Measurements from ENCODE around the gene NBPF14.
"Not testable (repeated sequence)": the region's sequence is repeated elsewhere in the genome, so short reads cannot be mapped to it uniquely, and the experiment has no call there.

The NBPF14 gene

GRCh38 chr1:148595911-148596310 is at the start of gene NBPF14:
Gene NBPF14, minus strand, starts transcription at chr1:148596011. Its CDS starts 294 bp downstream, at chr1:148595717.
- in situ Hi-C loops (cut with HindIII; ENCODE audit: low sequenced_read_pairs), result not testable (repeated sequence)

GRCh38 chr1:148625451-148625850 is 29.6 kb upstream of the NBPF14 start:
- in situ Hi-C loops (cut with HindIII; ENCODE audit: low sequenced_read_pairs), result not testable (repeated sequence)

- in situ Hi-C loops (cut with HindIII; ENCODE audit: low sequenced_read_pairs), result not testable (repeated sequence)
Measured at GRCh38 chr1:148618216-148618615, 22.4 kb upstream of the NBPF14 start.

GRCh38 chr1:148605266-148605665 is 9.5 kb upstream of the NBPF14 start:
- in situ Hi-C loops (cut with HindIII; ENCODE audit: low sequenced_read_pairs), result not testable (repeated sequence)

GRCh38 chr1:148595360-148595759 is 451 bp downstream of the NBPF14 start:
- in situ Hi-C loops (cut with HindIII; ENCODE audit: low sequenced_read_pairs), result not testable (repeated sequence)

- in situ Hi-C loops (cut with HindIII; ENCODE audit: low sequenced_read_pairs), result not testable (repeated sequence)
Measured at GRCh38 chr1:148591098-148591497, 4.7 kb downstream of the NBPF14 start.

GRCh38 chr1:148532158-148532557 is 63.7 kb downstream of the NBPF14 start:
- in situ Hi-C loops (cut with HindIII; ENCODE audit: low sequenced_read_pairs), result not testable (repeated sequence)

GRCh38 chr1:148529101-148529567 is 66.7 kb downstream of the NBPF14 start:
- in situ Hi-C loops (cut with HindIII; ENCODE audit: low sequenced_read_pairs), result not testable (repeated sequence)

GRCh38 chr1:148528591-148528990 is 67.2 kb downstream of the NBPF14 start:
- in situ Hi-C loops (cut with HindIII; ENCODE audit: low sequenced_read_pairs), result not testable (repeated sequence)

- in situ Hi-C loops (cut with HindIII; ENCODE audit: low sequenced_read_pairs), result not testable (repeated sequence)
Measured at GRCh38 chr1:148526587-148526986, 69.2 kb downstream of the NBPF14 start.

GRCh38 chr1:148523205-148524144 is 72.3 kb downstream of the NBPF14 start:
- in situ Hi-C loops (cut with HindIII; ENCODE audit: low sequenced_read_pairs), result not testable (repeated sequence)

- in situ Hi-C loops (cut with HindIII; ENCODE audit: low sequenced_read_pairs), result not testable (repeated sequence)
Measured at GRCh38 chr1:148522561-148523204, 73.1 kb downstream of the NBPF14 start.

GRCh38 chr1:148522072-148522471 is 73.7 kb downstream of the NBPF14 start:
- in situ Hi-C loops (cut with HindIII; ENCODE audit: low sequenced_read_pairs), result not testable (repeated sequence)

GRCh38 chr1:148514310-148514709 is 81.5 kb downstream of the NBPF14 start:
- in situ Hi-C loops (cut with HindIII; ENCODE audit: low sequenced_read_pairs), result not testable (repeated sequence)

GRCh38 chr1:148512571-148513184 is 83.1 kb downstream of the NBPF14 start:
- in situ Hi-C loops (cut with HindIII; ENCODE audit: low sequenced_read_pairs), result not testable (repeated sequence)

- in situ Hi-C loops (cut with HindIII; ENCODE audit: low sequenced_read_pairs), result not testable (repeated sequence)
Measured at GRCh38 chr1:148493933-148494332, 101.9 kb downstream of the NBPF14 start.

- in situ Hi-C loops (cut with HindIII; ENCODE audit: low sequenced_read_pairs), result not testable (repeated sequence)
Measured at GRCh38 chr1:148483029-148483428, 112.8 kb downstream of the NBPF14 start, which contains the start of gene PPIAL4G. Gene PPIAL4G, minus strand, starts transcription at chr1:148483302. Its CDS starts 50 bp downstream, at chr1:148483252.
